HK-2 (cell line): ENCODE data around the gene STON1.
"Not testable (repeated sequence)": the region's sequence is repeated elsewhere in the genome, so short reads cannot be mapped to it uniquely, and the experiment has no call there.

Experiments
- DNase-seq: peaks from one replicate; pipeline ENCODE4 v3.0.0-alpha.2; 2018; ENCODE audit not compliant: unreplicated experiment

The STON1 gene, protein sequence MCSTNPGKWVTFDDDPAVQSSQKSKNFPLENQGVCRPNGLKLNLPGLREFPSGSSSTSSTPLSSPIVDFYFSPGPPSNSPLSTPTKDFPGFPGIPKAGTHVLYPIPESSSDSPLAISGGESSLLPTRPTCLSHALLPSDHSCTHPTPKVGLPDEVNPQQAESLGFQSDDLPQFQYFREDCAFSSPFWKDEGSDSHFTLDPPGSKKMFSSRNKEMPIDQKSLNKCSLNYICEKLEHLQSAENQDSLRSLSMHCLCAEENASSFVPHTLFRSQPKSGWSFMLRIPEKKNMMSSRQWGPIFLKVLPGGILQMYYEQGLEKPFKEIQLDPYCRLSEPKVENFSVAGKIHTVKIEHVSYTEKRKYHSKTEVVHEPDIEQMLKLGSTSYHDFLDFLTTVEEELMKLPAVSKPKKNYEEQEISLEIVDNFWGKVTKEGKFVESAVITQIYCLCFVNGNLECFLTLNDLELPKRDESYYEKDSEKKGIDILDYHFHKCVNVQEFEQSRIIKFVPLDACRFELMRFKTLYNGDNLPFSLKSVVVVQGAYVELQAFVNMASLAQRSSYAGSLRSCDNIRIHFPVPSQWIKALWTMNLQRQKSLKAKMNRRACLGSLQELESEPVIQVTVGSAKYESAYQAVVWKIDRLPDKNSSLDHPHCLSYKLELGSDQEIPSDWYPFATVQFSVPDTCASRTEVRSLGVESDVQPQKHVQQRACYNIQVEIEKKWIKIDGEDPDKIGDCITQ

DNA sequence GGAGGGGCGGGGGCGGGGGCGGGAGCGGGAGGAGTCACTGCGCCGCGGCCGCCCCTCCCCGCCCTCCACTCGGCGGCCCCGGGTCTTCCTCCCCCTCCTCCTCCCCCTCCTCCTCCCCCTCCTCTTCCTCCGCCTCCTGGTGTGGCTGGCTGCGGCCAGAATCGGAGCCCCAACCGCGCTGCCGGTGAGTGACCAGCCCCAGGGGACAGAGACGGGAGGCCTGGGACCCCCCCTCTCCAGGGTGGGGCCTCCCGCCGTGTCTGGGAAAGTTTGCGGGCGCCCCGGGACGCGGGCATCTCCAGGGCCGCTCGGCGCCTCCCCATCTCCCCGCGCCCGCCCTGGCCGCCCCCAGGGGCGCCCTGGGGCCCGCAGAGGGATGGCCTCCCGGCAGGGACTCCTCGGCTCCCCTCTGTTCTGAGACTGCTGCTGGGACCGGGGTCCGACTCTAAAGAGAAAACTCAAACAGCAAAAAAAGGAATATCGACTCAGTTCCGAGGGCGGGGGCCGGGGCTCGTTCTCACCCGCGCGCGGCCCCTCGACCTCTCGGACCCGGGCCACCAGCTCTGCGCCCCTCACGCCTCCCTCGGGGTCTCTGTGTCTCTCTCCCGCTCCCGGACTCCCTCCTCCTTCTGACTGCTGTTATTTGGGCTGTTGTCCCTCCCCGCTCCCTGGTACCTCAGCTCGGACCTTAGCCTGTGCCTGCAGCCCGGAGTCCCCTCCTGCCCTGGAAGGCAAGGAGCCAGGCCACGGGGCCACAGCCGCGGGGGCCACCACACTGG, at the start of gene STON1:
TSS of gene STON1 (plus strand) at position 122 of the 779 bp plus-strand sequence. CDS start 50,480 bp downstream, outside the sequence.
- DNase-seq, result peak; percentile 39

DNA sequence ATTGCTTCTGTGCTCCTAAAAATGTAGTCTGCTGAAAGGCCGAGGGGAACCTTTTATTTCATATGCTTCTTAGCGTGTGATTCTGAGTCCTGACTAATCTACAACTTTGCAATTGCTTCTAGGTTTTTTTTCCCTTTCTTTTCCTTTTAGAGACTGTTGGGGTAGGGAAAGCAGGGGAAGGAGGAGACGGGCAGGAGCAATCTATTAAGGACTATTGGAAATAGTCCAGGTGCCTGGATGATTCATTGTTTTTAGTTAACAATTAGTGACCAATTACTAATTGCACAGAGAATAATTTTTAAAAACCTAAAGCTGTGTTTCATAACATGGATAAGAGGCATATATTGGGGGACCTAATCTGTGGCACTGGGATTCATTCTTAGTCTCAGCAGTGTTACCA, 49.4 kb upstream of the STON1 start:
- no peak for DNase-seq

DNA sequence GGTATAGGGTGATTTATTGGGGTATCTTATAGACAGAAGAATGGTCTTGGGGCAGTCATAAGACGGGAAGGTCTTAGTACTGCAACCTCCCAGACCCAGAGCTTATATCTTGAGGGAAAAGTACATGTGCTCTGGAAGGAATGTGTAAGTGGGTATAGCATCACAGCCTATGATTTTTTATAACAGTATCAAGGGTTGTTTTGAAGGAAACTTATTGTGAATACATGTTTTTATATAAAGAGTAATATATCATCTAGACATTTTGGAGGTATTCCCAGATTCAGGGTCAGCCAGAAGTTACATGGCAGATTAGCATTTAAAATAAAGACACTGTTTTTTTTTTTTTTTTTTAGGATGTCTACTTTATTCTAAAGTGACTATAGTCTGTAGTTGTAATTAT, 47.6 kb upstream of the STON1 start:
- no peak for DNase-seq

DNA sequence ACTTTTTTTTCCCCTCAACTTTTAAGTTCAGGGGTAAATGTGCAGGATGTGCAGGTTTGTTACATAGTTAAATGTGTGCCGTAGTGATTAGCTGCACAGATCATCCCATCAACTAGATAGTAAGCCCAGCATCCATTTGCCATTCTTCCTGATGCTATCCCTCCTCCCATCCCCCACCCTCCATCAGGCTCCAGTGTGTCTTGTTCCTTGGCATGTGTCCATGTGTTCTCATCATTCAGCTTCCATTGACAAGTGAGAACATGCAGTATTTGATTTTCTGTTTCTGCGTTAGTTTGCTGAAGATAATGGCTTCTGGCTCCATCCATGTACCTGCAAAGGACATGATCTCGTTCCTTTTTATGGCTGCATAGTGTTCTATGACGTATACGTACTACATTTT, 47.2 kb upstream of the STON1 start:
- DNase-seq, result no peak

DNA sequence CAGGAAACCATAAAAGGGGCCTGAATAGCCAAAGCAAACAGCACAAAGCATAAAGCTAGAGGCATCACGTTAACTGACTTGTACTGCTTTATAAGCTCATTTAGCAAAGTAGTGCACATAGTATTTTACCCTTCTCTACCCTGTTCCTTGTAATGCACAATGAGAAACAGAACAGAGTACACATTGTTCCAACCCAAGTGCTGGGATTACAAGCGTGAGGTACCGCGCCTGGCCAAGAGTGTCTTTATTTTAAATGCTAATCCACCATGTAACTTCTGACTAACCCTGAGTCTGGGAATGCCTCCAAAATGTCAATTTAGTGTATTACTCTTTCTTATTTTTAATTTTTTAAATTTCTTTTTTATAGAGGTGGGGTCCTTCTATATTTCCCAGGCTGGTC, 46.4 kb upstream of the STON1 start:
- DNase-seq, result no peak

DNA sequence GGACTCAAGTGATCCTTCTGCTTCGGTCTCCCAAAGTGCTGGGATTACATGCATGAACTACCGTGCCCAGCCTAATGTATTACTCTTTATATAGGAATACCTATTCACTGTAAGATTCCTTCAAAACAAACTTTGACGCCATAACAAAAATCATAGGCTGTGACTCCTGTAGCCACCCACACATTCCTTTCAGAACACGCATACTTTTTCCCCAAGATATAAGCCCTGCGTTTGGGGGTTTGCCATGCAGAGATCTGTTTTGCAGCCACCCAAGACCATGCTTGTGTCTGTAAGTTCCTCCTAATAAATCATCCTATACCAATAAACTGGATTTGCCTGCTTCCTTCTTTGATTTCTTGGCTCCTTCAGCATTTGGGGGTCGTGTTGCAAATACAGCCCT, 46.0 kb upstream of the STON1 start:
- DNase-seq, result no peak

DNA sequence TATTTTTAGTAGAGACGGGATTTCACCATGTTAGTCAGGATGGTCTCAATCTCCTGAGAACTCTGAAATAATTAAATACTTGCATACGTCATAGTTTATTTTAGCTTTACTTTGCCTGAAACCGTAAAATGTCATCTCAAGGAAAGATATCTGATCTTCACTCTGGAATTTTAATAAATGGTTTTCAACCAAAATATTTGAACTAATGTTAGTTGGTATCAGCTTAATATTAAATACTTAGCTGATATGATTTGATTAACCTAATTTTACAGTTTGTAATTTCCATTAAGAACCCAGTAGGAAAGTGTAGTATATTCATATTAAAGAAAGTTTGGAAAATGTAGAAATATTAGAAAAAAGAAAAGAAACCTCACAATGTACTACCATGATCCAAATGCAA, 41.4 kb upstream of the STON1 start:
- DNase-seq, result no peak

DNA sequence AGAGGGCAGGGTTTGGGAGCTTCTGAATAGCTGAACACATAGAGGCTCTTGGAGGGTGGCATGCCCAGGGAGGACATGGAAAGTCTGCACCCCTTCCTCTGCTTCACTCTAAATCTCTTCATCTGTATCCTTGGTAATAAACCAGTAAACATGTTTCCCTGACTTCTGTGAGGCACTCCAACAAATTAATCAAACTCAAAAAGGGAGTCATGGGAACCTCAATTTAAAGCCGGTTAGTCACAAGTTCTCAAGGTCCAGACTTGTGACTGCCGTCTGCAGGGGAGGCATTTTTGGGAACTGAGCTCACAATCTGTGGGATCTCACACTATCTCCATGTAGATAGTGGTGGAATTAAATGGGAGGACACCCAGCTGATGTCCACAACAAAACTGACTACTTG, 33.1 kb upstream of the STON1 start:
- no peak for DNase-seq

DNA sequence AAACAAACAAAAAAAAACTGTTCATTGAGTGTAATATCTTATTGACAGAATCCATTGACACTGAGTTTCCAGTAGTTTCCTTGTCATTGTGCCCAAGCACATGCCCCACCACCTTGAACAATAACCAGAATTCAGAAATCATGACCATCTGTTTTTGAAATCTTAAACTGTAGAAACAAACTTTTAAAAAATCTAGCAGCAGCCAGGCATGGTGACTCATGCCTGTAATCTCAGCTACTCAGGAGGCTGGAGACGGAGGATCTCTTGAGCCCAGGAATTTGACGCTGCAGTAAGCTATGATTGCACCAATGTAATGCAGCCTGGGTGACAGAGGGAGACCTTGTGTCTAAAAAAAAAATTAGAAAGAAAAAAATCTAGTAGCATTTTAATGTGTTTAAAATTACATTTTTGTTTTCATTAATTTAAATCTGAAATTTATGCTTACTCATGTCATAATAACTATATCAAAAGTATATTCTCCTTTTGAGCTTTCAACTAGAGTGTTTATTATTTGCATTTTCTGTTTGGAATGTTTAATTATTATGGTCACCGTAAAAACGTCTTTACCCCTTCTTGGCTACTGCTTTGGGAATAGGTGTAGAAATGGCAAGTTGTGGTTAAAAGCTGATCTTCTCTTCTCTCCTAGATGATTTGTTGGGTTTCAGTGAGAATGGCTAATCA, 25.2 kb upstream of the STON1 start:
- DNase-seq, result no peak

DNA sequence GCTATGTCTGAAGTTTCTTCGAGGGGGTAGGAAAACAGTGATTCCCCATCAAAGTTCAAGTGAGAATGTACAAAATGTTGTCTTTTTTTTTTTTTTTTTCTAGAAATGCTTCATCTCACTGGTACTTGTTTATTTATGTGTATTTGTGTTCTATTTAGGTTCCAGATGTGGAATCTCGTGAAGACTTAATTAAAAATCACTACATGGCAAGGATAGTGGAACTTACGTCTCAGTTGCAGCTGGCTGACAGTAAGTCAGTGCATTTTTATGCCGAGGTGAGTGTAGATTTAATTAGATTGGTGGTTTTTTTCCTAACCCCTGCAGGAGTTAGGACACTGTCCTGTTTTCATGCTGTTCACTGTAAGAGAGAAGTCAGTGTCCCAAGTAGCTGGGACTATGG, 22.8 kb upstream of the STON1 start:
- no peak for DNase-seq

DNA sequence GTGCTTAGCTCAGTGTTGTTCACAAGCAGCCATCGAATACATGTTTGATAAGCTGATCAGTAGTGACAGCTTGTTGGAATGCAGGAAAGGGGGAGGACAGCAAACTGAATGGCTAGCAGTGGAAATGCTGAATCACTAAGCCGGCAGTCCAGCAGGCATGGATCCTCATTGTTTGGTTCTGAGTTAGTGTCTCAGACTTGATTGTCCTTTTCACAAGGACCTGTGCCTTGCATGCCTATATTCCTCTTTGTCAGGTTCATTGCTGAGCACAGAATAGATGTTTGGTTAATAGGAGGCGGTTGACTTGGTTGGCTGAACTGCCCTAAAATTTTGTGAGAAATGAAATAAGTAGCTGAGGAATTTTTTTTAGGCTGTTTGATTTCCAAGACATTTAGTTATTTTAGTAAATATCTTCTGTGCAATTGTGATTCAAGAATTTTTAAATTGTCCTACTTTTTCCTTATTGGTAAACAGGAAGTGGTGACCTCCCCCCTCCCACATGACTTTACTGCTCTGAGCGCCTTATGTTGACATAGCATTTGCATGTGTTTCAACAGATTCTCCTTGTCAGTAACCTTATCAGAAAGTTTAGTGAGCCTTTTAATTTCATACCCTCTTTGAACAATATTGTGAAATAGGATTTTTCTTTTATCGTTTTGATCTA, 21.4 kb upstream of the STON1 start:
- DNase-seq, result no peak

DNA sequence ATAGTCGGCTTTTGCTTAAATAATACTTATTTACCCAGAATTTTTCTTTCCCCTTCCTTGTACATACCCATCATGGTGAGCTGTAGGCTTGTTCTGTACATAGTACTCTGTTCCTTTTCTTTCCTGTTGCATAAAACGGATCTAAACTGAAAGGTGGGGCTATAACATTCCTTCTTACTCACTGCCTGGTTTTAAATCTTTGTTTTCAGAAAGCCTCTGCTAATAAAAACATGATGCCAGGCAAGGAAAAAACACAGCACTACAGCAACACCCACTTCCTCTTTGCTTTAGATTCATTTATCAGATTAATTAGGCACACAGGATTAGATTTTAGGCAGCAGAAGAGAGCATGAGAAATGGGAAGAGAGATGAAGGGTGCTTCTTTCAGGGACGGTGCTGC, 19.6 kb upstream of the STON1 start:
- no peak for DNase-seq

DNA sequence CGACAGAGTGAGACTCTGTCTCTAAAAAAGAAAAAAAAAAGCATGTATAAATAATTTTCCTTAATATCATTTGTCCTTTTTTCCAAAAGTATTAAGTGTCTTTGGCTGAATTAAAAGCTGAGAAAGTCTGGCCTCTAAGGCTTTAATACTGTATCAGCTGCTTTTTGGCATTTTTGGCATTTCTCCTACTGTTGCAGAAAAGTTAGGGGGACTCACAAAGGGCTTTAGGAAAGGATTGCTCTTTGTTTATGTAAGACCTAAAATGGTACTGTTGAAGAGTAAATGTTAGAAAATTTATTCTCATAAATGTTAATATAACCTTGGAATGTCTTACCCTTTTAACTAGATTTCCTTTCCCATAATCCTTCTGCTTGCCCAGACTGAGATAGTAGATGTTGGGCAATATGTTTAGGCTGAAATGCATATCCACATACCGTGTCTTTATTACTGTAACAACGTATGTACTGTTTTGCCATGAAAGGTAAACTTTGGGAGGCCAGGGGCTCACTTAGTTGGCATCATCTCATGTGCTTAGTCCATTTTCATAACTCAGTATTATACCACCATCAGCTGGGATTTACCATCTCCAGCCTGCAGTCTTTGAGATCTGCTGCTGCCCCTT, 18.0 kb upstream of the STON1 start:
- DNase-seq, result no peak

DNA sequence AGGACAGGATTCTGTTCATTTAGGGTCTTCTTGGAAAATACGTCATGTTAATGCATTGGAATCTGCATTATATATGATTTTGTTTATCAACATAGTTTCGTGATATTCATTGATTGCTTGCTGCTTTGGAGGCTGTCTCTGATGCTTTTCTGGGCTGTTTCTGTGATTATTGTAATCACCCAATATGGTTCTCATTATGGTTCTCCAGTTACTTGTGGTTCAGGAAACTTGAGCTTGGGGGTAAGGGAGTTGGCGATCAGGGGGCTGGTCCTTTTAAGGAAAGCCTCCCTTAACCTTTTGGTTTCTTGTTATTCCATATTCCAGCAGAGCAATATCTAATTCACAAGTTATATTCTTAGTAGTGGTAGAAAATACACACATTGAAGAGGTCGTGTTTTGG, 17.4 kb upstream of the STON1 start:
- no peak for DNase-seq

DNA sequence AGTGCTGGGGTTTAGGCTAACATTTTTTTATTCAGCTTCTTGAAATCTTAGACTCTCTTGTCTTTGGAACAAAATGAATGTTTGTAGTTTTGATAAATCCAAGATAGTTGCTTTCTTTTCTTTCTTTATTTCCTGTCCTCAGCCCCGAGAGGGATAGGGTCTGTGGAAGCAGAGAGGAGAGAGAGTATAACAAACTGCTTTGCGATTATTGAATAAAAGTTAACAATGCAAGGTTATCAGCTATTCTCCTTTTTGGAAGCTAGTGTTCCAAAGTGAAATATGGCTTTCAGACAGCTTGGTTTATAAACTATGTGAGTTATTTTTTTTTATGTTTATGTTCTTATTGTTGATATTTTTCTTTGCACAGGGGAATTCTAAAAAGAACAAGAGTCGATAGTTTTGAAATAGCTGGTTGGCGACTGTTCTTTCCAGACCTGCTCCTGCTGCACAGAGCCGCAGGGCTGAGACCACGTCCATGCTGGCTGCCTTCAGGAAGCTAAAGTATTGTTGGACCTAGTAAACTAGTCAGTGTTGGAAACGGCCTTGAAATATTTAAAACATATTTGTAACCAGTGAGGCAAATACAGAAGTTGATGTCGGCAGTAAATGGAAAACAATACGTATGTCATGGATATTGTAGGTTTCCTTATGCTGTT, 15.5 kb upstream of the STON1 start:
- DNase-seq, result no peak

DNA sequence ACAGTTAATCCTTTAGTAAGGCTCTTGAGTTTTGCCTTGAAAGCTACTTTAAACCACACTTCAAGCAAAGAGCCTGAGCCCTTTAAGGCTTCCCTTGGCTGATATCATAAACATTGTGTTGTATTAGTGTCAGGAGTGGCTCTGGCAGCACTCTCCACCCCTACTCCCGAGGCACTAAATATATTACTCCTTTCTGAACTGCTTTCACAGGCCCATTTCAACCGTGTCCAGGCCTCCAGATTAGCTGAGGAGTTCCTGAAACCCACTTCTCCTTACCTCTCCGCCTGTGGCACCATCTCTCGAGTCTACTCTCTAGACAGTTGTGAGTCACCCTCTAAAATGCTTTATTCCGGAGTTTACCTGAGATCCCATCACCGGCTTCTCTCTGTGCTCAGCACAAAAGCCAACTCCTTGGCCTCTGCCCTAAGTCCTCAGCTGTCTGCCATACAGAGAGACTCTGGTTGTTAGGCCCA, 14.4 kb upstream of the STON1 start:
- DNase-seq, result no peak

DNA sequence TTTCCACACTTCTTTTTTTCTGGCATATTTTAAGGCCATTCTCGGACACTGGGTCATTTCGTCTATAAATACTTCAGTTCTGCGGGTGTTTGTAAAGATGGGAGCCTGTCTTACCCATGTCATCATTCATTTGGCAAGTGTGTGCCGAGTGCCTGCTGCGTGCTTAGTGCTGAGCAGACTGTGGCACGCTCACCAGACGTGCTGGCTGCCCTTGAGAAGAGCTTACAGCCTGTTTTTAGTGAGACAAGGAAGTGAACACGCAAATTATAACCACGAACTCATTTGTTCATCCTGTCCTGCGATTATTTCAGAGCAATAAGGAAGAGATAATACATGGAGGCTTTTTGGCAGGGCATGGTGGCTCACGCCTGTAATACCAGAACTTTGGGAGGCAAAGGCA, 10.4 kb upstream of the STON1 start:
- DNase-seq, result no peak

DNA sequence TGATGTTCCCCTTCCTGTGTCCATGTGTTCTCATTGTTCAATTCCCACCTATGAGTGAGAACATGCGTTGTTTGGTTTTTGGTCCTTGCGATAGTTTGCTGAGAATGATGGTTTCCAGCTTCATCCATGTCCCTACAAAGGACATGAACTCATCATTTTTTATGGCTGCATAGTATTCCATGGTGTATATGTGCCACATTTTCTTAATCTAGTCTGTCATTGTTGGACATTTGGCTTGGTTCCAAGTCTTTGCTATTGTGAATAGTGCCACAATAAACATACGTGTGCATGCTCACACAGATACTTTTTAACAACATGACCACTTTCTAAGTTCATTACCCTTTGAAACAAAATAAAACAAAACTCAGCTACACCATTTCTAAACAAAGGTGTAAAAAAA, 5.2 kb upstream of the STON1 start:
- not testable (repeated sequence) for DNase-seq

DNA sequence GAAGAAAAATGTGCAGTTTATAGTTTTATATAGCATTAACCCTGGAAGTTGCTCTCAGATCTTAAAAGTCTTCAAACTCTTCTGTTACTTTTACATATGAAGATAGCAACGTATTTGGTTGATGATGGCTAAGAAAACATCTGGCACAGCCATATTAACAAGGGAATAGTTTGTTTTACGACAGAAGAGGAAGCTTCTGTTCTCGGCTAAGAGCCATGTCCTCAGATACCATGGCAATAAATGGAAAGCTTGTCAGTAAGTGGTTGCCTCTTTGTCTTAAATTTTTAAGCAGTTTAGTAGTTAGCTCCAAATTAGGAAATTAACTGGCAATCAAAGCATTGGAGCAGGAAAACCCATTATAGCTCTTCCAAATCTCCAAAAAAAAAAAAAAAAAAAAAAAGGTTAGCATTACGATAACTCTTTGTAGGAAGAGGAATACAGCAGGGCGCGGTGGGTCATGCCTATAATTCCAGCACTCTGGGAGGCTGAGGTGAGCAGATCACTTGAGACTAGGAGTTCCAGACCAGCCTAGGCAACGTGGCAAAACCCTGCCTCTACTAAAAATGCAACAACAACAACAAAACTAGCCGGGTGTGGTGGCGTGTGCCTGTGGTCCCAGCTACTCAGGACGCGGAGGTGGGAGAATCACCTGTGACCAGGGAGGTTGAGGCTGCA, 4.5 kb upstream of the STON1 start:
- DNase-seq, result no peak
